ENCODE results near the gene DPP10.

DNA sequence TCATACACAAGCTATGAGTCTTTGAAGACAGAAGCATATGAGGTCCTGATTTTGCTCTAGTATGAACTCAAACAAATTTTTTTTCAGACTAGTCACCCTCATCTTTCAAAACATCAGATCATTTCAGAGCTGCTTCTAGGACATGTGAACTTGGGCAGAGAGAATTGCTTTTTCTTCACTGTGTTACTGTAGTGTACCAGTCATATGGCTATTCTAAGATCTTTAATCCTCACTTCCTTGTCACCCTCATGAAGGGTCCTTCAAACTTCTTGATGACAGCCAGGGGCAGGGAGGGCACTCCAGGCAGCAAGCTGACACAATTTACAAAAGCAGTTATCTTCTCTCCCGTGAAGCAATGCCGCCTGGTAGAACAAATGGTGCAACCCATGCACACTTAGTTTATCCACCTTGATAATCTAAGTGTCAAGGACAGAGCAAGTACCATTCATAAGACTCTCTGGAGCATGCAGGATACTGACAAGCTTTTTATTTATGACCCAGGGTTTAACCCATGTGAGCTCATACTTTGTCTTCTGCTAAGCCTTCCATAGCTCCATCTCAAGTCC is 200.6 kb downstream of the DPP10 start:
- TF ChIP-seq, protein P1, sequence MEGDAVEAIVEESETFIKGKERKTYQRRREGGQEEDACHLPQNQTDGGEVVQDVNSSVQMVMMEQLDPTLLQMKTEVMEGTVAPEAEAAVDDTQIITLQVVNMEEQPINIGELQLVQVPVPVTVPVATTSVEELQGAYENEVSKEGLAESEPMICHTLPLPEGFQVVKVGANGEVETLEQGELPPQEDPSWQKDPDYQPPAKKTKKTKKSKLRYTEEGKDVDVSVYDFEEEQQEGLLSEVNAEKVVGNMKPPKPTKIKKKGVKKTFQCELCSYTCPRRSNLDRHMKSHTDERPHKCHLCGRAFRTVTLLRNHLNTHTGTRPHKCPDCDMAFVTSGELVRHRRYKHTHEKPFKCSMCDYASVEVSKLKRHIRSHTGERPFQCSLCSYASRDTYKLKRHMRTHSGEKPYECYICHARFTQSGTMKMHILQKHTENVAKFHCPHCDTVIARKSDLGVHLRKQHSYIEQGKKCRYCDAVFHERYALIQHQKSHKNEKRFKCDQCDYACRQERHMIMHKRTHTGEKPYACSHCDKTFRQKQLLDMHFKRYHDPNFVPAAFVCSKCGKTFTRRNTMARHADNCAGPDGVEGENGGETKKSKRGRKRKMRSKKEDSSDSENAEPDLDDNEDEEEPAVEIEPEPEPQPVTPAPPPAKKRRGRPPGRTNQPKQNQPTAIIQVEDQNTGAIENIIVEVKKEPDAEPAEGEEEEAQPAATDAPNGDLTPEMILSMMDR (IDR thresholded peaks at IDR 0.05) = no peak
- no peak for TF ChIP-seq POLR2A (IDR thresholded peaks at IDR 0.05)
